Lower leg skin (tissue), 3 donors: ENCODE results near the gene IFT52.

Experiments
- POLR2A ChIP-seq, 2 donors: fragments of 450-650 bp; IDR thresholded peaks; one replicate each; pipeline ENCODE4 v1.6.1; 2016 to 2017; ENCODE audit warnings: antibody characterized with exemption in 2 of 2, mild to moderate bottlenecking in 1 of 2, moderate library complexity in 1 of 2
- TF ChIP-seq, protein P1 (sequence below), 3 donors: fragments of 450-650 bp; IDR thresholded peaks; one replicate each; pipeline ENCODE4 v1.5.1; 2016; ENCODE audit warnings: antibody characterized with exemption in 3 of 3, mild to moderate bottlenecking in 3 of 3, moderate library complexity in 2 of 3

DNA sequence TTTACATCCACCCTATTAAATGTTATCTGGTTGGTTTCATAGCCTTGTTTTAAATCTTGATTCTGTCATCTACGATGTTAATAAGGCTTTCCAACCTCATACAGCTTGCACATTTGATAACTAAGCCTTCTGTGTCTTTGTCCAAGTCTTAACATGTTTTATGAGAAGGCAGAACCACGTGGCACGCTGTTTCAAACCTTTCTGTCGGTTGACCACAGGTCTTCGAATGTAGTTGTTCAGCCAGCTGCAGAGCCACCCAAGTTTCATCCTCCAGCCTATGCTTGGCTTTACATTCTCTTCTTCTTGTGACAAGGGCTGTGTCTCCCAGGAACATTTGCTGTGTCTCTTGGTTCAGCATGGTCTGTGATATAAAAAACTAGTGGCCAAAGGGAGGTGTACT is 47.6 kb upstream of the IFT52 start:
- no peak for TF ChIP-seq POLR2A (IDR thresholded peaks at IDR 0.05)
- TF ChIP-seq, protein P1, sequence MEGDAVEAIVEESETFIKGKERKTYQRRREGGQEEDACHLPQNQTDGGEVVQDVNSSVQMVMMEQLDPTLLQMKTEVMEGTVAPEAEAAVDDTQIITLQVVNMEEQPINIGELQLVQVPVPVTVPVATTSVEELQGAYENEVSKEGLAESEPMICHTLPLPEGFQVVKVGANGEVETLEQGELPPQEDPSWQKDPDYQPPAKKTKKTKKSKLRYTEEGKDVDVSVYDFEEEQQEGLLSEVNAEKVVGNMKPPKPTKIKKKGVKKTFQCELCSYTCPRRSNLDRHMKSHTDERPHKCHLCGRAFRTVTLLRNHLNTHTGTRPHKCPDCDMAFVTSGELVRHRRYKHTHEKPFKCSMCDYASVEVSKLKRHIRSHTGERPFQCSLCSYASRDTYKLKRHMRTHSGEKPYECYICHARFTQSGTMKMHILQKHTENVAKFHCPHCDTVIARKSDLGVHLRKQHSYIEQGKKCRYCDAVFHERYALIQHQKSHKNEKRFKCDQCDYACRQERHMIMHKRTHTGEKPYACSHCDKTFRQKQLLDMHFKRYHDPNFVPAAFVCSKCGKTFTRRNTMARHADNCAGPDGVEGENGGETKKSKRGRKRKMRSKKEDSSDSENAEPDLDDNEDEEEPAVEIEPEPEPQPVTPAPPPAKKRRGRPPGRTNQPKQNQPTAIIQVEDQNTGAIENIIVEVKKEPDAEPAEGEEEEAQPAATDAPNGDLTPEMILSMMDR (IDR thresholded peaks at IDR 0.05): no peak
